HCT116 (cell line): Measurements from ENCODE around the gene DIP2C.

Experiments
- CTCF ChIP-seq, 3 experiments: fragments of 200-600 bp in 1 of 3; sonication (generic) in 1 of 3; IDR thresholded peaks in 2 of 3; conservative IDR thresholded peaks in 1 of 3; 2 replicates each; pipeline ENCODE4 v1.5.1; 2012 to 2017; ENCODE audit warnings: low read depth in 2 of 3, low read length in 2 of 3, antibody characterized with exemption in 1 of 3, borderline replicate concordance in 1 of 3, control low read depth in 1 of 3, mild to moderate bottlenecking in 1 of 3, mixed read lengths in 1 of 3, mixed run types in 1 of 3, moderate library complexity in 1 of 3; ENCODE audit not compliant: insufficient read depth in 1 of 3
- EZH2 ChIP-seq: fragments of 200-600 bp; sonication (generic); IDR thresholded peaks from 2 replicates; pipeline ENCODE4 v1.6.1; 2017; ENCODE audit warnings: antibody characterized with exemption, mixed run types
- MAX ChIP-seq: IDR thresholded peaks from 2 replicates; pipeline ENCODE4 v1.6.1; 2012
- POLR2AphosphoS5 ChIP-seq: IDR thresholded peaks from 2 replicates; pipeline ENCODE4 v1.6.1; 2011; ENCODE audit warnings: mild to moderate bottlenecking, low read depth, low read length, moderate library complexity

DNA sequence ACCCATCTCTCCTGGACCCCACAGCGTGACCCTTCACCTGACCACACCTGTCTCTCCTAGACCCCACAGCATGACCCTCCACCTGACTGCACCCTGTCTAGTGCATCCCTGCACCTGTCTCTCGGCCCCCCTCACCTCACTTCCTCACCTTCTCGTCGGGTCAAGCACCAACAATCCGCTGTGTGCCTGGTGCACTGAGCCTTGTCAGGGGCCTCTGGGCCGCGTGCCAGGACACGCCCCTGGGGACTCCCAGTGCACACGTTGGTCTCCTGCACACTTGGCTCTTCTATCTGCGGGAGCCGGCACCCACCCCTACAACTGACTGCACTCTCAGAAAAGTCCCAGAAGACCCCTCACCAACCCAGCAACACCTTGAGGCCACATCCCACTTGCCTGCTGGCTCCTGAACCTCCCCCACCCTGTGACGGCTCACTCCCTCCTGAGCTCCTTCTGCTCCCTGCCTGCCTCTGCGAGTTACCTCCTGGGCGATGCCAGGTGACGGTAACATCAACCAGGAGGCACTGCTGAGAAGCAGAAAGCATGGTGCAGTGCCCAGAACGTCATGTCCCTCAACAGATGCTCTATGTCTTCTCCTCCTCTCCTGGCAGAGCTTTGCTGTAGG, 147.6 kb downstream of the DIP2C start:
- TF ChIP-seq CTCF (IDR thresholded peaks at IDR 0.05 in 2 of 3, conservative IDR thresholded peaks at IDR 0.05 in 1 of 3; ENCODE audit: borderline replicate concordance in 1 of 3, insufficient read depth in 1 of 3, low read depth in 2 of 3, low read length in 2 of 3) (no peak), MAX (no peak), POLR2AphosphoS5 (no peak), EZH2 (no peak)
